Inferior parietal cortex (tissue), 1 donor: ENCODE results near the gene TULP4.

Experiments
- DNase-seq: peaks from one replicate; pipeline ENCODE4 v3.0.0-alpha.2; 2016; ENCODE audit errors: extremely low spot score

The TULP4 gene

GRCh38 chr6:158312165-158312564 lies at the start of gene TULP4:
Gene TULP4 (plus strand): TSS chr6:158312465. CDS start chr6:158314017, 1,552 bp downstream.
- no peak for DNase-seq

- no peak for DNase-seq
These were observed 49.5 kb upstream of the TULP4 start for GRCh38 chr6:158262755-158263154.

- no peak for DNase-seq
These were observed 48.1 kb upstream of the TULP4 start for GRCh38 chr6:158264180-158264579.

GRCh38 chr6:158266131-158266530 lies 46.1 kb upstream of the TULP4 start:
- no peak for DNase-seq

- no peak for DNase-seq
These were observed 43.7 kb upstream of the TULP4 start for GRCh38 chr6:158268361-158269147.

GRCh38 chr6:158269657-158270056 lies 42.6 kb upstream of the TULP4 start:
- no peak for DNase-seq

GRCh38 chr6:158270389-158271127 lies 41.7 kb upstream of the TULP4 start:
- DNase-seq, result no peak

GRCh38 chr6:158272324-158272723 lies 39.9 kb upstream of the TULP4 start:
- no peak for DNase-seq

GRCh38 chr6:158278004-158278403 lies 34.3 kb upstream of the TULP4 start:
- no peak for DNase-seq

- no peak for DNase-seq
These were observed 32.6 kb upstream of the TULP4 start for GRCh38 chr6:158279615-158280014.

- no peak for DNase-seq
These were observed 28.8 kb upstream of the TULP4 start for GRCh38 chr6:158283304-158283980.

- DNase-seq, result peak; percentile 68
These were observed 28.0 kb upstream of the TULP4 start for GRCh38 chr6:158284007-158284875.

- DNase-seq, result peak; percentile 63
These were observed 27.2 kb upstream of the TULP4 start for GRCh38 chr6:158284876-158285655.

GRCh38 chr6:158285656-158286021 lies 26.6 kb upstream of the TULP4 start:
- DNase-seq, result peak; percentile 67

GRCh38 chr6:158286413-158286812 lies 25.9 kb upstream of the TULP4 start:
- DNase-seq, result no peak

GRCh38 chr6:158287047-158287446 lies 25.2 kb upstream of the TULP4 start:
- DNase-seq, result no peak

- no peak for DNase-seq
These were observed 22.2 kb upstream of the TULP4 start for GRCh38 chr6:158290040-158290439.

- DNase-seq, result no peak
These were observed 21.6 kb upstream of the TULP4 start for GRCh38 chr6:158290659-158291058.

GRCh38 chr6:158292016-158292415 lies 20.2 kb upstream of the TULP4 start:
- DNase-seq, result no peak

- DNase-seq, result no peak
These were observed 19.1 kb upstream of the TULP4 start for GRCh38 chr6:158293122-158293521.
